Mammary epithelial cell (primary cell): ENCODE results near the gene SMAD5.

Source experiments
- CTCF ChIP-seq, 2 donors: IDR thresholded peaks in 1 of 2; conservative IDR thresholded peaks in 1 of 2; 2 replicates each; pipeline ENCODE4 v1.5.1; 2011 to 2012; ENCODE audit warnings: inconsistent platforms in 2 of 2, low read length in 2 of 2, mild to moderate bottlenecking in 2 of 2, control low read depth in 1 of 2, low read depth in 1 of 2; ENCODE audit not compliant: insufficient read depth in 1 of 2; ENCODE audit errors: extremely low read depth in 1 of 2
- EZH2 ChIP-seq: IDR thresholded peaks from 2 replicates; pipeline ENCODE4 v1.6.1; 2012; ENCODE audit warnings: low read length, inconsistent platforms, borderline replicate concordance

GRCh38 chr5:136174021-136174659 is 41.5 kb downstream of the SMAD5 start:
- TF ChIP-seq CTCF (conservative IDR thresholded peaks at IDR 0.05 in 1 of 2, IDR thresholded peaks at IDR 0.05 in 1 of 2; ENCODE audit: extremely low read depth in 1 of 2, insufficient read depth in 1 of 2, low read depth in 1 of 2, low read length in 2 of 2) (peak; percentile 71 to 76), EZH2 (no peak)
